HuH-7.5 (cell line): Measurements from ENCODE around the gene C6orf136.
"Not testable (repeated sequence)": the region's sequence is repeated elsewhere in the genome, so short reads cannot be mapped to it uniquely, and the experiment has no call there.

Experiments
- DNase-seq: peaks from one replicate; pipeline ENCODE4 v3.0.0; 2011; ENCODE audit warnings: low spot score

The C6orf136 gene

DNA sequence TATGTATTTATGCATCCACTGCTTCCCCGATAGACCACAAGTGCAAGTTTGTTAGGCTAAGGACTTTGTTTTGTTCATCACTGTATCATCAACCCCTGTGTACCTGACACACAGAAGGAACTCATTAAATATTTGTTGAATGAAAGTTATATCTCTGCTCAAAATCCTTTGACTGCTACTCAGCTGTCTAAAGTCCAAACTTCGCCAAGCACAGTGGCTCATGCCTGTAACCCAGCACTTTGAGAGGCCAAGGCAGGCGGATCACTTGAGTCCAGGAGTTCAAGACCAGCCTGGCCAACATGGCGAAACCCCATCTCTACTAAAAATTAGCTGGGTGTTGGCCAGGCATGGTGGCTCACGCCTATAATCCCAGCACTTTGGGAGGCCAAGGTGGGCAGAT is 11.0 kb downstream of the C6orf136 start:
- DNase-seq = not testable (repeated sequence)

DNA sequence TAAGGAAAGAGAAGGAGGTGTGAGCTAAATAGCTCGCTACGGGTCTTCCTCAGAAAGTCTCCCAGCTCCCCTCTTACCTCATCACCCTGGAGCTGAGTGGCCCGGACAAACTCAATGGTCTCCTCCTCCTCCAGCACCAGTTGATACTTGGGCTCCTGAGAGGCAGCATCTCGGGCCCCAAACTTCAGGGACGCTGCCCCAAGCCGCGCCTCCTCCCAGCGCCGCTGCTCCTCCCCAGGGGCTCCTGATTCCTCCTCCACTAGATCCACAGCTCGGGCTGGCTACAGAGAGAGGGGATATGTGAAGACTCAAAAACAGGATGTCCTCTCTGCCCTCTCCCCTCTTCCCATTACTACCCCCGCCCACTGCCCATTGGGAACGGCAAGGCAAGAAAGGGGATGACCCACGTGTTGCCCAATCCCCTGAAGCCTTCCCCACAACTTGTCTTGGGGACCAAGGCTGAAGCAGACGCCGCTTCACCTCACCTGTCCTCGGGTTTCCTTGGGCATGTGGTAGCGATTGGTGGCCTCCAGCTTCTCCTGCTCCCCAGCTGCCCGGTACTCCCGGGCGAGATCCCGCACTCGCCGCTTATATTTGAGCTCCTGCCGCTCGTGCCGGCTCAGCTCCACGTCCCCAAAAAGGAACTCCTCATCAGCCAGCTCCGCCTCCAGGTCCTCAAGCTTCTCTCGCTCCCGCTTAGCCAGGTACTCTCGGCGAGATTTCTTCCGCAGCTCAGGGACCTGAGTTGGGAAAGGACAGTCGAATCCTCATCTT is 18.2 kb downstream of the C6orf136 start:
- no peak for DNase-seq

DNA sequence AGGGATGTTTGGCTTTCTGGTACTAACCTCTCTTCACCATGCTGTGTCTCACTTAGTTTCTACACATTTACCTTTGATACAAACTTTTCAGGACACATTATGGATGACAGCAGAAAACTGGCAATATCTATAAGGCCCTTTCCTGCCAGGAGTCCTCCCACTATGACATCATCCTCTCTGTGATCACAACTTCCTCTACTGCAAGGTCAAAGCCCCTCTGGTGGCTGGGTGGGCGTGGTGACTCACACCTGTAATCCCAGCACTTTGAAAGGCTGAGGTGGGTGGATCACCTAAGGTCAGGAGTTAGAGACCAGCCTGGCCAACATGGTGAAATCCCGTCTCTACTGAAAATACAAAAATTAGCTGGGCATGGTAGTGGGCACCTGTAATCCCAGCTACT is 19.4 kb downstream of the C6orf136 start:
- not testable (repeated sequence) for DNase-seq

DNA sequence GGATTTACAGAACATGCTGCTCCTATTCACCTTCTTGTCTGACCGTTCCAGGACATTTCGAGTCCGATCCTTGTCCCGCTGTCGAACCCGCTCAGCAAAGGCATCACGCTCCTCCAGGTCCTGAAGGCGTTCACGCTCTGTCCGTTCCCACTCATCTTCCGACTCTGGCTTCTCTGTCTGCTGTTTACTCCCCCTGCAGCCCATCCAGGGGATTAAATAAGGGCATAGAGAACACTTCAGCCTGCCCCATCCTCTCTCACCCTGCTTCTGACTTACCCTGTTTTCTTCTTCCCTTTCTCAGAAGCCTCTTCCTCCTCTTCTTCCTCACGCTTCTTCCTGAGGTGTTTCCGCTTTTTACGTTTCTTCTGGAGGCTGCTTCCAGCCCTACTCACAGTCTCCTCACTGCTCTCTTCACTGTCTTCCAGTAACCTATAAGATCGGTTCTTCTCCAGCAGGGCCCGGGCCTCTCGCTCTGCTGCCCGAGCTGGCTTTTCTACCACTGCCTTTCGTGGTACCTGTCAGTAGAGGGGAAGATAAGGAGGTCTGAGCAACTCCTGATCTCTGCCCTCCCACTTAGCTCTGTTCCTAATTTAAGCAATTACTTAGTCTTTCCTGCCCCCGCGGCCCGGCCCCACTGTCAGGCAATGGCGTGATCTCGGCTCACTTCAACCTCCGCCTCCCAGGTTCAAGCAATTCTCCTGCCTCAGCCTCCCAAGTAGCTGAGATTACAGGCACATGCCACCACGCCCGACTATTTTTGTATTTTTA is 24.0 kb downstream of the C6orf136 start:
- no peak for DNase-seq

DNA sequence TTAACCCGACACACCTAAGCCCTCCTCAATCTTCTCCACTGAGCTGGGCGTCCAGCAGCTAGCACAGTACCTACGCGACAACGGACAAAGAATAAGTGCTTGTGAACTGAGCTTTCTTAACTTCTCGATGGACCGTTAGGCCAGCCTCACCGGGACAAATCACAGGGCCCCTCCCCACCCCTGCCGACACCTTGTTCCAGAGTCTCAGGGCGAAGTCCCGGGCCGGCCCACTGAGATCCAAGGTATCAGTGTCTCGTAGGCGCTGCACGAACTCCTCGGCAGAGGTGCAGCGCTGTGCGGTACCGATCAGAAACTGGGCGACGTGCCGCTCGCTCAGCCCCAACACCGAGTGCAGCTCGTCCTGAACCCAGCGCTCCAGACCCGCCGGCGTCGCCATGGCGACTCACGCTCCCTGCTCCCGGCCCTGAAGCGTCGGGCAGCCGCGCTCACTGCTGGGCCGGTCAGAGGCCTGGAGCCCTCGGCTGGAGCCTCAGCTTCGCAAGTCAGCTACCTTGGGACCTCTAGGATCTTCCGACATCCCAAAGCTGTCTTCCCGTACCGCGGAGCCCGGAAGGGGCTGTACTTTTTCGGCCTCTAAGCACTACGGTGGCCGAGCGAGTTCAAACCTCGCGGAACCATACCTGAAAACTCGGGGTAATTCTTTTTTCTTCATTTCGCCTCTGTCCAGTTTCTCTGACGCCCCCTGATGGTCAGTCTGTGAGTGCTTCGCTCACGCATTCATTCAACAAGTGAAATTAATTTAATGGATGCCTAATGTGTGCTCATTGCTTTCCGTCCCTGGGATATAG is 25.7 kb downstream of the C6orf136 start, which contains the start of gene DHX16:
Gene DHX16 (minus strand): TSS at position 562 of the 809 bp plus-strand sequence. CDS start 165 bp downstream, at position 397.
- DNase-seq = peak; percentile 76

DNA sequence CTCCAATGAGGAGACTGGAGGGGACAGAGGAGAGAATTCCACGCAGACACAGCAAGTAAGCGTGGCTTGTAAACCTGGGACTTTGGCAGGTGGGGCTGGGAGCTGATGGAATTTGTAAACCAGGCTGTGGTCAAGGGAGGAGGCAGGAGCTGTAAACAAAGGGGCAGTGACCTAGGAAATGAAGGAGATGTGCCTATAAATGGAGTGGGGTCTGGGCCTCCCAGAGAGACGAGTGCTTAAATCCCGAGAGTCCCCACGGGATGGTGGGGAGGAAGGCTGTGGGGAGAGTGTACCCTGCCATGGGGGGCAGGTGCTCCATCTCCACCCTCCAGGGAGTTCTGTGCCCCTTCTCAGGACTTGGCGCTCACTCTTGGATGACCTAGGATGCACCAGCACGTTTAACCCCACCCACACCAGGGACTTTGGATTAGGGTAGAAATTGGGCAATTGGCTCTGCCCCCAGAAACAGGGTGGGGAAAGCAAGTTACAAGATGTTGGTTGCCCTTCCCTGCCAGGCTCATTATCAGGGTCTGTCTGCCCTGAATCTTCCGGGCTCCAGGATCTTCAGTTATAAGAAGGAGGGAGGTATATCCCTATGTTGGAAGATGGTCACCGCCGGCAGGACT is 29.8 kb downstream of the C6orf136 start:
- DNase-seq = no peak

DNA sequence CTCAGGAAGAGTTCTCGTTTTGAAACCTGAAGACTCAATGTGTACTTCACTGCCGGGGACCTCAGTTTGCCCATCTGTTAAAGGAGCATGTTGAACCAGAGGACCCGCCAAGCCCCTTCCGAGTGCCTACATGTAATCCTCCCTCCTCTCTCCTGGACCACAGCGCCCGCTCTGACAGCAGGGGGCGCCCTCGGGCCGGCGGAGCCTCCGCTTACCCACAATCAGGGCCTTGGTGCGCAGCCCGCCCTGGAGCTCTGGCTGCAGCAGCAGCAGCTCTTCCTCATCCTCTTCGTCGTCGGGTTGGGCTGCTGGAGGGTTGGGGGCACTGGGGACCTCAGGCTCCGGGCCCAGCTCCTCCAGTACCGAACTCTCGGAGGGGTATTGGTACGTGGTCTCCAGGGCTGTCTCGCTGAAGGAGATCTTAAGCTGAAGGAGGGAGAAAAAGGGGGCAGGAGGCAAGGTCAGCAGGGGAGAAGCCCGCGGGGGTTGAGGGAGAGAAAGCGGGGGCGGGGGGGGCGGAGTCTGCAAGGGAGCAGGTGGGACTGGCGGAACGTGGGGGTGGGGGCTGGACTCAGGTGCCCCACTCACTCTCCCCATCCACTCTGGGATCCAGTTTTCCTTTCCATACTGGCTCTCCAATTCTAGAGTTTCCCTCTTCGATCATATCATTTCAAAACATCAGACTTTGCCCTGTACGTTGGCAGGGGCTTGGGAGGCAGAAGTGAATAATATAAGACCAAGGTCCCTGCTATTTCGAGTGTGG is 32.2 kb downstream of the C6orf136 start:
- peak; percentile 72 for DNase-seq

DNA sequence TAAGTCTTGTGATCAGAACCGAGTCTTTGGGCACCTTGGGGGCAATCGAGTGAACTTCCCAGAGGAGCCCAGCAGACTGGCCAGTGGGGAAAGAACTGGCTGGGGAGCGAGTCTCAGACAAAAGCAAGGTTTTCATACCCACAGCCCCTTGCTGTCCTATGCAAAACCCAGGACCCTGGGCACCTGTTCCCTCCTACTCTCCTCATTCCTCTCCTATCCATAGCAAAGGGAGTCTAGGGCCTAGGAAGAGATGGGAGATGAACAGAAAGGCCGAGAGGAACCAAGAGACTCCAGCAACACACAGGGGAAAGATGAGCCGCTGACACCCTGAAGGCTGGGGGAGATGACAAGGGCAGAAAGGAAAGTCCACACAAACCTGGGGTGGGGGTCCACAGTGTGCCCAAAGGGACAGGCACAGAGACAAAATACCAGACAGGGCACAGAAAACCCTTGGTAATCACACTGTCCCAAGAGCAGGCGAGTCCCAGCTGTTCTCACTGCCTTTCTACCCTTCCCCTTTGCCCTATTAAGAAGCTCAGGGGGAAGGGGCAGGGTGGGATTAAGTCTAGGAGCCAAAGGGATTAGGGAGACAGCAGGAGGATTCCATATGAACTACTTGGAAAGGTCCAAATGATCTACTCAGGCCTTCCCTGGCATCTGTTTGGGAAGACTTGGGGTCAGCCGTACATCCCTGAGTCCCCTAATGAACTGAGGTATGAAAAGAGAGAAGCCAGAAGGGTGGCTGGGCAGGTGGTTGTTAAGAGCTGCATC is 33.0 kb downstream of the C6orf136 start:
- no peak for DNase-seq

DNA sequence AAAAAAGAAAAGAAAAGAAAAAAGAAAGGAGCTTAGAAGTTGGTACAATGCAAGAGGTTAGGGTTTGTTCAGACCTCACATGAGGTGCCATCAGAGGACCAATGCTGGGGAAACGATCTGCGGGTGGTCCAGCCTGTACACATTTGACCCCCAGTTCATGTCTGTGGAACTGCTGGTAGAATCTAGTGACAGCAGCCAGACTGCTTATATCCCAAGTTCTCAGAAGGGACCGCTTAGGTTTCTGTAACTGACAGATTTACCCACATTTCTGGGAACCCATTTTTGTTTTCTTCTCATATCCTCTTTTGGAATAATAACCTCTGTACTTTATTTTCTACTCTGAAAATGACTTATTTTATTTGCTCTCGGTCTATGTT is 34.8 kb downstream of the C6orf136 start:
- DNase-seq = no peak

DNA sequence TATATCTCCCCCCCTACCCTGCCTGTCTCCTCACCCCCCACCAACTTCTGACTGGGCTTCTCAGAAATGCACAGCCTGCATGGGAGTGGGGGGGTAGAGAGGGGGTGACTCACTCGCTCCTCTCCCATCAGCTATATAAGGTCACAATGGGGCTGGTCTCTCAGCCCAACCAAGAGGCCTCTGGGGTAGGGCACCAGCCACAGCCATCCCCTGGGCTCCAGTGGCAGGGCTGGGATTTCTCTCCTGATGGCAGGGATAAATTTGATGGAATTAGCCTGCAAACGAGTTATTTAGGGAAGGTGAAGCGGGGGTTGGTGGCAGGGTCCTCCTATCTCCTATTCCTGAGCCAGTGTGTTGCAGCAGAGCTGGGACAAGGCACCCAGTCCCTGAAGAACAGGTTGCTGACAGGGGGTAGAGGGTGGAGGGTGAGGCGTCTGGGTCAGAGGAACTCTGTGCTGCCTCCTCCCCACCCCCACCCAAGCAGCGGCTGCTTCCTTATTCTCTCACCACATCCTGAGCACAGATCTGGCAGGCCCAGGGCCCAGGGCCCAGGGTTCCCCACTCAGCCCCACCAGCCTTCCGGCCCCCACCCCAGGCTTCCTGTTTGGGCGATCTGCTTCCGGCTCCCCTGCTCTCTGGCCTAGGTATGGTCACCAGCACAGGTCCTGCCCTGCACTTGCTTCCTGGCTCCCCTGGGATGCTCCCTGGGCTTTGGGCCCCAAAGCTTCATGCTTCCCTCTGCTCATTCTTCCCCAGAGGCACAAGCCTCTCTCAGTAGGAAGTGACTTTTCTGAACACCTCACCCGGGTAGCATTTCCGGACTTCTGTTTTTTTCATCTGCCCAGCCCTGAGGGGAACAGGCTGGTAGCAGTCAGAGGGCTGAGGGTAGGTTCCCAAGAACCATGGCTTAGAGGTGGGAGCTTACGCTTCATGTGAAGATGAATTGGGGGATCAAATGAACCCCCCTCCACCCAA is 35.5 kb downstream of the C6orf136 start:
- no peak for DNase-seq

DNA sequence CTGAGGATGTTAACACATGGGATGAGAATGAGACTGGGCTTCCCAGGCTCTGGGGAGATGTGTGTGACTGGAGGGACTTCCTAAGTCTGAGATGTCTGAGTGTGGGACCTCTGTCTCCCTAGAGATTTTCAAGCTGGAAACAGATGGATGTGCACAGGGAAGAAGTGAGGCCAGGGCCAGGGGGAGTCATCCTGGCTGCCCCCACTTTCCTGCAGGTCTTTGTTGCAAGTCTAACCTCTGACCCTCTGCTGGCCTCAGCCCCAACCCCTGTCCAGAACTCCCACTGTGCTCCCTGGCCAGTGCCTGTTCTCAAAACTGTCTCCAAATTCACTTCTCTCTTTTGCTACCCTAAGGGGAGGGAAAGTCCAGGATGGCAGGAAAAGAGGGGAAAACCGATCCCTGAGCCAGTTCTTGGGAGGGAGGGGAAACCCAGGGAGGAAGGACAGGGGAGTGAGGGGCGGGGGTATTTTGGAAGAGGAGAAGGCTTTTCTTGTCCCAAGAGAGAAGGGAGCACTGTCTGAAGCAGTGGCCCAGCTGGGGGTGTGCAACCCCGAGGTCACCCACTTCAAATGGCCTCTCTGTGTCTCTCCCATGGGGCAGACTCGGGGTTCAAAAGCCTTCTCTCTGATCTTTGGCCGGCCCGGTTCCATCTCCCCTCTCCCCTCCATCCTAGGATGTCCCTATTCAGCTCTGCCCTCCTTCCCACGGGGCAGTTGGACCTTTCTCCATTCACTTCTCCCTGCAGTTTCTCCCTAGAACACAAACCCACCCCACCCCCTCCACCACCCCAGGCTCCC is 36.4 kb downstream of the C6orf136 start:
- DNase-seq = no peak

DNA sequence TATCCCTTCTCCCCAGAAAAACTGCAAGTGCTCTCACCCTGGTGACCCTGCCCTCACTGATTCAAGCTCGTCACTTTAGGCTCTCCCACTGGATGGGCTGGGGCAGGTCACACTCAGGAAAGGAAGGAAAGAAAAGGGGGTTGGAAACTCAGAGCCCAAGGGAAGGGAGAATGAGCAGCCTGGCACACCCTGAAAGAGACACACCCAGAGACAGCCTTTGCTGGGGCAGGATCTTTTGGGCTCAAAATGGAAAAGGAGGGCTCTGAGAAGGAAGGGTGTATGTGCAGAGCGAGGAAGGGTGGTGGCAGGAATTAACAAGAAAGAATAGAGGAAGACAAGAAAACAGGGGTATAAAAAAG is 37.0 kb downstream of the C6orf136 start:
- DNase-seq = no peak

DNA sequence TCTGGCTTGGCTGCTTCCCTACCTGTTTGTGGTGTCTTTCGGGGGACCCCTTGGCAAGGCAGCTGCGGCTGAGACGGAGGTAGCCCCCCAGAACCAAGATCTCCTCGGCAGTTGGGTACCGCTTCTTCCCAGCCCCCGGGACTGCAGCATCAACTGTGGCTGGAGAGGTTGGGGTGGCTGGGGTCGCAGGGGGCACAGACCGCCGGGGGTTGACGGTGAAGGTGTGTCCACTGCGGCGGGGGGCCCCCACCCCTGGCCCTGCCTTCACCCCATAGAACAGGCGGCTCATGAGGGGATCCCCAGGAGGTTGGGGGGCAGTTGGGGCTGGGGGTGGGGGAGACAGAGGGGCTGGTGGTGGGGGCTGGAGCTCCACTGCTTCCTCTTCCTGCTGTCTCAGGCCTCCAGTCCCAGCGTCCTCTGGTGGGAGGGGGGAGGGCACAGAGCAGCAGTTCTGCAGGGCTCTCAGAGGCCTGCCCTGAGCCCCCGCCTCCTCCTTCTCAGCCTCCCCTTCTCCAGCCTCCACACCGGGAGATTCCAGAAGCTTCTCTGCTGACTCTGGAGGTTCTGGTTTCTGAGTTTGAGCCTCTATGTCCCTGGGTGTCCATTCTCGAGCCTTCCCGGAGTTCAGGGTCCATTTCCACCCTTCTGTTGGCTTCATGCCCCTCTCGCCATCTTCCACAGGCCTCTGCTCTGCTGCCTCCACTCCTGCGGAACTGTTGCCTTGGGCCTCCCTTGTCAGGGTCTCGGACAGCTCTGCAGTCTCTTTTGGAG is 37.6 kb downstream of the C6orf136 start:
- no peak for DNase-seq

DNA sequence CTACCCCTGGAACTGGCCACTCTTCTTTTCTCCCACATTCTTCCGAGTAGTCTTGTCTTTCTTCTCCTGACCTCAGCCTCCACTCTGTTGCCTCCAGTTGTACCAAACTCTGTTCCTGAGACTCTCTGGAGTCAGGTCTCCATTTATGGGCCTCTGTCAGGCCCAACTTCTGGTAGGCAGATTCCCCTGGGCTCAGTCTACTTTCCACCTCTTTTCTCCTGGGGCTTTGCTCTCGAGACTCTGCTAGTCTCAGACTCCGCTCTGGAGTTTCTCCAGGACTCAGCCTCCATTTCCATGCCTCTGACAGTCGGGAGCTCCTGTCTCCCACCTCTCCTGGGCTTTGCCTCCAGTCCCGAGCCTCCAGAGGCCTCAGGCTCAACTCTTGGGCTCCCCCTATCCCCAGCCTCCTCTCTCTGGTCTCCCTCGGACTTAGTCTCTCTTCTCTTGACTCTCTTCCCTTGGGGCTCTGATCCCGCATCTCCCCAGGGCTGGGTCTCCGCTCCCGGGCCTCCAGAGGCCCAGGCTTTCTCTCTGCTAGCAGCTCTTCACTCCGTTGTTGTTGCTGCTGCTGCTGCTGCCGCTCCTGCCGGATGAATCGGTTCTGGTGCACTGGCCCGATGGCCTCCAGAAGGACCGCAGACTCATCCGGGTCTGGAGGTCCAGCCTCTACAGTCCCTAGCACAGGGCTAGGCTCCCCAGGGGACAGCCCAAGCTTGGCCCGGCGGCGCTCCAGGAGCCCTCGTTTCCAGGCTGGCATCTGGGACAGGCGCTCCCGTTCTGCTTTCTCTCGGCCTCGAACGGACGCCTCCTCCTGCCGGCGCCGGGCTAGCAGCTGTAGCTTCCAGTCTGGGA is 38.5 kb downstream of the C6orf136 start:
- no peak for DNase-seq

DNA sequence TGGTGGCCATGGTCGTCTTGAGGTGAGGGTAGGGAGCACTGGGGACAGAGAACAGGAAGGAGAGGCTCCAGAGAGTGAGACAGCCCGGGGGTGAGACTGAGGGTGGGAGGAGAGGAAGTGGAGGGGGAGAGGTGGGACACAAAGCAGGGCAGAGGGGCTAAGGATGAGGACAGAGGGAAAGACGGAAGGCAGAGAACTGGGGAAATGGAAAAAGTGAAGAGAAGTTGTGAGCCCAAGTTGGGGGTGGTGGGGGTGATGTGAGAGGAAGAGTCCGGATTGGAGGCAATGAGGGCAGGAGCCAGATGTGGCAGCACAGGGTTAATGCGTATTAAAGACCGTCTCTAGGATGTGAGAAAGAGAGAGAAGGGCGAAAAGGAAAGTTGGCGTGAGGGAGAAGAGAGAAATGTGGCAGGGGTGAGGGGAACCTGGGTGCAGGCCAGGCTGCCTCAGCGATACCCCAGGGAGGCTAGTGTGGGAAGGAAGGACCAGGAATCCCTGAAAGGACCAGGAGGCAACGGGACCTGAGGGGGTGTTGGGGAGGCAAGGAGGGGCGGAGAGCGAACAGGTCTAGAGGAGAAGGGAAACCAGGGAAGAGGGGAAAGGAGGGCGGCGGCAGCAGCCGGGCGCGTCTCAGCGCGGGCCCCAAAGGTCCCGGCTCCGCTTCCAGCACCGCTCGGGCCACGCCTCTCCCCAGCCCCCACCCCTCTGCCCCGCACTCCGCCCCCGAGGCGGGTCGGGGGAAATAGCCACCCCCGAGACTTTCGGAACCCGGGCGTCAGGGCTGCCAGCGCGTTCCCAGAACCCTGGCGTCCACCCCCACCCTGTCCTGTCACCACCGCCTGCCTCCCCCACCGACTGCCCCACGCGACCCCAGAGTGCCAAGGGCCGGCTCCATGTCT is 39.3 kb downstream of the C6orf136 start, which contains the start of gene PPP1R18:
Gene PPP1R18 (minus strand): TSS at position 637 of the 899 bp plus-strand sequence. CDS start 627 bp downstream, at position 10.
- DNase-seq = peak; percentile 54
